ENCODE data around the gene BTLA.
"Not testable (repeated sequence)": the region's sequence is repeated elsewhere in the genome, so short reads cannot be mapped to it uniquely, and the experiment has no call there.

Gene BTLA

DNA sequence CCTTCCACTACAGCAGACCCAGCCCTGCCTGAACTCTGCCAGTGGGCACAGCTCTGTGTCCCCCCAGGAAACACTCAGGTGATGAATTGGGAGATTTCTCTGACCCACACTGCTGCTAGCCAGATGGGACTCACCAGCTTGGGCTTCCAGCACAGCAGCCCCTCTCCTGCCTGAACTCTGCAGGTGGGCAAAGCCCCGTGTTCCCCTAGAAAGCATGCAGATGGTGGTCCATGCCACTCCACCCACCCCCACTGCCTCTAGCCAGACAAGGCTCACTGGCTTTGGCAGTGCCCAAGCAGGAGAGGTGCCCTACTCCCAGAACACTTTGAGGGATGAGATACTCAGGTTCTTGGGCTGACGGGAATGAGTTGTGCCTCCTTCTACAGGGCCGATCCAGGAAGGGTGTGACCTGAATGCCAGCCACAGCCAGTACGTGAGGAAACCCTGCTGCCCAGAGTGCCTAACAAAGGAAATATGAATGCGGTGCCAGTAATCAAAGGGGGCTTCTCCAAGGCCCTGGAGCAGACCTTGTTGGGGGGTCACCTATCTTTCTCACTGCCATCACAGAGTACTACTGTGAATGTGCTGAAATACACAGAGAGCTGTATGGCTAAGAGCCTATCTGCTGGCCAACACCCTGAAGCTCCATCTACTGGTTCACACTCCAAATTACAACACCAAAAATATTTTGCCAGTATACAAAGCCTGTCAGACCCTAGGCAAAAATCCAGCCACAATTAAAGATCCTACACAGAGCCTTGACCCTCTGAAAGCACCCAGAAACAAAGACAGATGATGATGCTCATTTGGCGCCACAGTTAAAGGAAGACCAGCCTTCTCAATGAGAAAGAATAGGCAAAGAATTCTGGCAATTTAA lies 61.9 kb downstream of the BTLA start:
- DNase-seq, result peak; percentile 64

DNA sequence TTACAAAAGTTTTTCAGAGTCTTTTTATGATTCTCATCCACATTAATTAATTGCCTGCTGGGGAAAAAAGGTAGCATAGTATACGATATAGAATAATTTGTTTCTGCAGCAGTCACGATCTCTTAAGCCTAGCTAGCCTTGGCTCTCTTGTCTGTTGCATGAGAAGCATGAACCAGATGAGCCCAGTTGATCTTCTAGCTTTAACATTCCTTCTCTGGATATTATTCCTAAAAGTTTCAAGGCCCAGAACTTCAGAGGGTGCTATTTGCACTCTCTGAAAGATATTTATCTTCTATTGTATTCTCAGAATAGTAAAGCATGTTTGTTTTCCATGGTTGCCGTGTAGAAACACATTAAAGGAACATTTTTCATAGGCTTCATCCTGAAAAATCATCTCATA lies 69.3 kb downstream of the BTLA start:
- DNase-seq, result no peak

DNA sequence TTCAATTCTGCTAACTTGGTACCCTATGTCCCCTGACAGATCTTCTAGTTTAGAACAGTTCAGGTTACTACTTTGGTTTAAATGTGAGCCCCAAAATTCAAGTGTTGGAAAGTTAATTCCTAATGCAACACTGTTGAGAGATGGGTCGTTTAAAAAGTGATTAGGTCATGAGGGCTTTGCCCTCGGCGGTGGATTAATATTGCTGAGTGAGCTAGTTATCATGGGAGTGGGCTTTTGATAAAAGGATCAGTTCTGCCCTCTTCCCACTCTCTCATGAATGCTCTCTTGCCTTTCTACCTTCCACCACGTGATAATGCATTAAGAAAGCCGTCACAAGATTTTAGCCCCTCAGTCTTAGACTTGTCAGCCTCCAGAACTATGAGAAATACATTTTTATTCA lies 72.1 kb downstream of the BTLA start:
- no peak for DNase-seq

DNA sequence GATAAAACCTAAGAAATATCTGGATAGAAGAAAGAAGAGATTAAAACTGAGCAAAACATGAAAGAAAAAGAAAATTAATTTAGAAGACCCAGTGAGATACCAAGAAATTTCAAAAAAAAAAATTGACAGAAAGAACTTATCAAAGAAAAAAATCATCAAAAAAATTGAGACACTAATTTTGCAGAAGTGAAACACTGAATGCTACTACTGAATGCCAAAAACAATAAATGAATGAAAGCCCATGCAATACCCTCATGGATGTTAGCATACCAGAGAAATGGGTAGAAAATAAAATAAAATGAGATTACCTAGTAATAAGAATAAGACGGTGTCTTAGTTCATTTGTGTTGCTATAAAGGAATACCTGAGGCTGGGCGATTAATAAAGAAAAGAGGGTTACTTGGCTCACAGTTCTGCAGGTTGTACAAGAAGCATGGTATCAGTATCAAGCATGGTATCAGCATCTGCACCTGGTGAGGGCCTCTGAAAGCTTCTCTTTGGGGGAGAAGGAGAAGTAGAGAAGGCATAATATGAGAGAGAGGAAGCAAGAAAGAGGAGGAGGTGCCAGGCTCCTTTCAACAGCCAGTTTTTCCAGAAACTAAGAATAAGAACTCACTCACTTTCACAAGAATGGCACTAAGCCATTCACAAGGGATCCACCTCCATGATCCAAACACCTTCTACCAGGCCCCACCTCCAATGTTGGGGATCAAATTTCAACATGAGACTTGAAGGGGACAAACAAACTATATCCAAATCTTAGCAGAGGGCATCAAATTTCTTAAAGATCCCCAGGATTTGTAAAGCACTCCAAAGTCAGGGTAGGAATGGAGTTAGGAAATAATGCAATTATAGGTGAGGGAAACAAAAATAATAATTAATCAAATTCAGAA lies 73.2 kb downstream of the BTLA start:
- DNase-seq, result no peak

DNA sequence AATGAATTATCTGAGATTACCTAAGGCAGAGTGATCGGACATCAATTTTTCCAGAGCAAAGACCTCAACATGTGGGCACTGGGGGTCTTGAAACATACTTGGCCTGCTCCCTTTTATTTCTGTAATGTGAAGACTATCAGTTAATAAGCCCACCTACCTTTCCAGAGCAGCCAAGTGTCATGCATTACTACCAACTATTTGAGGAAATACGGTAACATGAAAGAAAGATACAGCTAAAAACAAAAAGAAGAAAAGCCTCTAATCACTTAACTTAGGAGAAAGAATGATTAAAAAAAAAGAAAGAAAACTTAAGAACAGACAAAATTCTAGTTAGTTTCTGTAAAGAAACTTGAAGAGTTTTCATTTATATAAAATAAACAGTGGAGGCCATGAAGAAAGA lies 73.9 kb downstream of the BTLA start:
- DNase-seq, result no peak

DNA sequence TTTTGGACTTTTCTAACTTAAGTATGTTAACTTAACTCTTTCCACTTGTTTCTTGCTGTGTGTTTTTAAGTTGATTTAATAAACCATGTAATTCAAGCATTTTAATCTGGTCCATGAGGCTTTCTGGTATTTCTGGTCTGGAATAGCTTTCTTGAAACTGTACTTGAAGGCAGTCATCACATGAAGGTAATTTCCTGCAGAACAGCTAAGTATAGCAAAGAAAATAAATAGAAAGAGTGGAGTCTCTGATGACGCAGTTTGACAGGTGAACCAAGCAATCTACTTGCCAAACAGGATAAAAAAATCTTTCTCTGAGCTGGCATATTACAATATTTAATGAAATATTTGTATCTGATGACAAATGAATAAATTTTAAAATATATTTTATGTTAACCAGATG lies 74.9 kb downstream of the BTLA start:
- DNase-seq, result no peak

DNA sequence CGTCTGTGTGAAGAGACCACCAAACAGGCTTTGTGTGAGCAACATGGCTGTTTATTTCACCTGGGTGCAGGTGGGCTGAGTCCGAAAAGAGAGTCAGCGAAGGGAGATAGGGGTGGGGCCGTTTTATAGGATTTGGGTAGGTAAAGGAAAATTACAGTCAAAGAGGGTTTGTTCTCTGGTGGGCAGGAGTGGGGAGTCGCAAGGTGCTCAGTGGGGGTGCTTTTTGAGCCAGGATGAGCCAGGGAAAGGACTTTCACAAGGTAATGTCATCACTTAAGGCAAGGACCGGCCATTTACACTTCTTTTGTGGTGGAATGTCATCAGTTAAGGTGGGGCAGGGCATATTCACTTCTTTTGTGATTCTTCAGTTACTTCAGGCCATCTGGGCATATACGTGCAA lies 76.4 kb downstream of the BTLA start:
- DNase-seq, result not testable (repeated sequence)

DNA sequence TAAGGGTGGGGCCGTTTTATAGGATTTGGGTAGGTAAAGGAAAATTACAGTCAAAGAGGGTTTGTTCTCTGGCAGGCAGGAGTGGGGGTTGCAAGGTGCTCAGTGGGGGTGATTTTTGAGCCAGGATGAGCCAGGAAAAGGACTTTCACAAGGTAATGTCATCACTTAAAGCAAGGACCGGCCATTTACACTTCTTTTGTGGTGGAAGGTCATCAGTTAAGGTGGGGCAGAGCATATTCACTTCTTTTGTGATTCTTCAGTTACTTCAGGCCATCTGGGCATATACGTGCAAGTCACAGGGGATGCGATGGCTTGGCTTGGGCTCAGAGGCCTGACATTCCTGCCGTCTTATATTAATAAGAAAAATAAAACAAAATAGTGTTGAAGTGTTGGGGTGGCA lies 80.7 kb downstream of the BTLA start:
- not testable (repeated sequence) for DNase-seq

DNA sequence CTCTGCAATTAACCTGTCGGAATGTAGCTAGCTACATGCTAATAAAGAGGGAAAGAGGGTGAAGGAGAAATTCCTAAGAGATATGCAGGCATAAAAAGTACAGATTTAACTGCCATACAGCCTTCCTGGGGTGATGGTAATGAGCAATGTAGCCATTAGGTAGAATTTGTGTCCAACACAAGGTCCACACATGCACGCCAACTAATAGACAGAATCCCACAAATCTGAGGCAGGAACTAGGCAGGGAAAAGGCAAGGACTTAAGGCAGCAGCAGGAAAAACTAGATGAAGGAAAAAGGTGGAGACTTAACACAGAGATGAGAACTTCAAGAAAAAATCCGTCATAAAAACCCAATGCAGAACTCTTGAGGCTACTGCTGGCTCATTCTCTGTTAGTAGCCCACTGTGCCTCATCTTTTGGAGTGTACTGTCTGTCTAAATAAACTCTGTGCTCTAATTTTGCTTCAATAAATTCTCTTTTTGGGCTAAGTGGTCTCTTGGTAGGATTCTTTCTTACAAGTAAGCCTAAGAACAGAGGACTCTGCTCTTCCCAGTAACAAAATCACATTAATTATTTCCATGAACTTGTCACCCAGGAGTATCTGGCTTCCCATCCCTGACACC lies 81.5 kb downstream of the BTLA start:
- DNase-seq, result no peak

DNA sequence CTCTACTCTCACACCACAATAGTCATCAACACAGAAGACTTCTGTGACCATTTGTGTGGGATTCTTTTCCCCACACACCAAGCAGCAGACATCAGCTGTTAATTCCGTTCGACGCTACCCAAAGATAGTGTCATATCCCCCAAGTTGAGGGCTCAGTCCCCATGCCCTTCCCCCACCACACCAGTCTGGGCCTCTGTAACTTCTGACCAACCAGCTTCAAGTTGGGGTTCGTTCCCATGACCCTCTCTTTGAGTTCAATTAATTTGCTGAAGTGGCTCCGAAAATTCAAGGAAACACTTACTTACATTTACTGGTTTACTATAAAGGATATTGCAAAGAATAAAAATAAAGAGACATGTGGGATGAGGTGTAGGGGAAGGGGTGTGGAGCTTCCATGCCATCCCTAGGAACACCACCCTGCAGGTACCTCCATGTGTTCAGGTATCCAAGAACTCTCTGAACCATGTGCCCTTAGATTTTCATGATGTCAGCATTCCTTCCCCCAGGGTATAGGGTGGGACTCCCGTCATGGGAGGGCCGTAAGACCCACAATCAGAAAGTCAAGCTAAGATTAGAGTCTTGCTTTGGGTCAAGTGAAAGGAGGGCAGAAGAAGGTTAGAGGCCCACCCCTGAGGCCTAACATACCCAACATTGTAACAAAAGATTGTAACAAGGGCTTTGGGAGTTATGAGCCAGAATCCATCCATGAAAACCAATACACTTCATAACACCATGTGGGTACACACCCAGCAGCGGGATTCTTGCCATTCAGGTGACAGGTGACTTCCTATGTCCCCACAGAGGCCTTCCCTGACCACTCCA lies 82.7 kb downstream of the BTLA start:
- DNase-seq, result no peak

DNA sequence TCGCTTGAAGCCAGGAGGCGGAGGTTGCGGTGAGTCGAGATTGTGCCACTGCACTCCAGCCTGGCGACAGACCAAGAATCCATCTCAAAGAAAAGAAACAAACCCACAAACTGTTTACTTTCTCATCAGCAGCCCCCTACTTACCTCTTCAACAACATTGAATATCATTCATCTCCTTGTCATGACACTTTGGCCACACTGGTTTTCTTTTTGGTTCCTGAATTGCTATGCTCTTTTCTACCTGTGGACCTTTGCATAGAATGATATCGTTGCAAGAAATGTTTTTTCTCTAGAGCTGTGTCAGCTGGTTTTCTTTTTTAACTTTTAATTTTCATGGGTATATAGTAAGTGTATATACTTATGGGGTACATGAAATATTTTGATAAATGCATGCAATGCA lies 83.9 kb downstream of the BTLA start:
- no peak for DNase-seq
